Measurements from ENCODE around the gene ADISSP. TPM values are rescaled to one million over a fixed set of nuclear protein-coding genes. Genes with fewer than 3 reads are reported as not detected.

ADISSP gene
- total RNA-seq, 4 donors from 2014 or later = 36.1 to 74.7 (median 59.3) TPM

GRCh38 chr20:3812975-3813847 is 45.7 kb upstream of the ADISSP start:
- Histone ChIP-seq H3K27ac (peak overlapping the region; percentile 1 to 96 (median 88)), H3K4me3 (no peak overlapping the region), H3K9me3 (no peaks in the 10 kb centered on the region), H3K4me1 (peaks cover 4 to 53% (median 20%) of the 10 kb centered on the region in 3 donors), H3K27me3 (no peaks in the 10 kb centered on the region), H3K36me3 (no peaks in the 10 kb centered on the region)
- TF ChIP-seq POLR2A (IDR thresholded peaks at IDR 0.05) (no peak), POLR2AphosphoS5 (IDR thresholded peaks at IDR 0.05) (no peak)
- 45 to 60% methylated on average over 6 of the region's 8 CpGs for WGBS, 2 donors (ENCODE audit: low coverage in 1 of 2)
- ATAC-seq = no peak

GRCh38 chr20:3812259-3812681 is 44.7 kb upstream of the ADISSP start:
- H3K9me3 ChIP-seq = no peaks in the 10 kb centered on the region
- H3K36me3 ChIP-seq = no peaks in the 10 kb centered on the region
- peaks cover 4 to 61% (median 27%) of the 10 kb centered on the region in 3 donors for H3K4me1 ChIP-seq
- H3K27ac ChIP-seq = peak overlapping the region; percentile 62 to 96 (median 88)
- TF ChIP-seq POLR2A (IDR thresholded peaks at IDR 0.05) (no peak), EP300 (IDR thresholded peaks at IDR 0.05) (no peak), CTCF (IDR thresholded peaks at IDR 0.05) (no peak), POLR2AphosphoS5 (IDR thresholded peaks at IDR 0.05) (no peak)
- no peaks in the 10 kb centered on the region for H3K27me3 ChIP-seq
- H3K4me3 ChIP-seq = no peak overlapping the region
- 92% methylated on average over 6 of the region's 9 CpGs; no CpG with 5 or more reads in 1 of the 2 donors for WGBS, 2 donors (ENCODE audit: low coverage in 1 of 2)
- ATAC-seq = no peak

GRCh38 chr20:3811467-3812258 is 44.1 kb upstream of the ADISSP start:
- Histone ChIP-seq H3K27ac (peak overlapping the region; percentile 86 to 96 (median 92)), H3K36me3 (no peaks in the 10 kb centered on the region), H3K4me3 (peak overlapping the region; percentile 38 to 50), H3K9me3 (no peaks in the 10 kb centered on the region), H3K4me1 (peaks cover 8 to 67% (median 33%) of the 10 kb centered on the region in 3 donors), H3K27me3 (no peaks in the 10 kb centered on the region)
- WGBS, 2 donors (ENCODE audit: low coverage in 1 of 2) = 1 to 6% methylated on average over 2 to 12 of the region's 20 CpGs
- peak; percentile 92 for ATAC-seq
- TF ChIP-seq POLR2AphosphoS5 (IDR thresholded peaks at IDR 0.05) (peak; percentile 100), POLR2A (IDR thresholded peaks at IDR 0.05) (peak; percentile 68 to 70), EP300 (IDR thresholded peaks at IDR 0.05) (peak; percentile 35), CTCF (IDR thresholded peaks at IDR 0.05) (peak in 1 of 4 experiments; percentile 1)

- peak overlapping the region in 1 of 2 donors; percentile 30 for H3K4me3 ChIP-seq
- TF ChIP-seq POLR2A (IDR thresholded peaks at IDR 0.05) (no peak), EP300 (IDR thresholded peaks at IDR 0.05) (no peak), CTCF (IDR thresholded peaks at IDR 0.05) (no peak), POLR2AphosphoS5 (IDR thresholded peaks at IDR 0.05) (no peak)
- H3K27ac ChIP-seq = peak overlapping the region; percentile 88 to 97 (median 96)
- peaks cover 0 to 5% (median 0%) of the 10 kb centered on the region in 3 donors for H3K9me3 ChIP-seq
- H3K27me3 ChIP-seq = no peaks in the 10 kb centered on the region
- H3K4me1 ChIP-seq = peaks cover 8 to 87% (median 41%) of the 10 kb centered on the region in 3 donors
- WGBS, 2 donors (ENCODE audit: low coverage in 1 of 2) = 68% methylated on average over 3 of the region's 3 CpGs; no CpG with 5 or more reads in 1 of the 2 donors
- ATAC-seq = no peak
- H3K36me3 ChIP-seq = peaks cover 0 to 25% of the 10 kb centered on the region in 2 donors
These were observed 41.0 kb upstream of the ADISSP start for GRCh38 chr20:3808544-3808943.

- H3K27ac ChIP-seq = peak overlapping the region in 3 of 4 donors; percentile 96 to 97 (median 96)
- H3K36me3 ChIP-seq = peaks cover 0 to 63% of the 10 kb centered on the region in 2 donors
- H3K9me3 ChIP-seq = peaks cover 0 to 5% (median 0%) of the 10 kb centered on the region in 3 donors
- peaks cover 4 to 79% (median 23%) of the 10 kb centered on the region in 3 donors for H3K4me1 ChIP-seq
- no peak for TF ChIP-seq POLR2AphosphoS5 (IDR thresholded peaks at IDR 0.05)
- no peak for TF ChIP-seq CTCF (IDR thresholded peaks at IDR 0.05)
- no peak for TF ChIP-seq POLR2A (IDR thresholded peaks at IDR 0.05)
- no peak for TF ChIP-seq EP300 (IDR thresholded peaks at IDR 0.05)
- WGBS, 2 donors (ENCODE audit: low coverage in 1 of 2) = 40% methylated on average over 1 of the region's 11 CpGs; no CpG with 5 or more reads in 1 of the 2 donors
- H3K4me3 ChIP-seq = no peak overlapping the region
- no peaks in the 10 kb centered on the region for H3K27me3 ChIP-seq
- ATAC-seq = no peak
These were observed 37.2 kb upstream of the ADISSP start for GRCh38 chr20:3804781-3805180.

All from gastroesophageal sphincter (tissue), 4 donors.